MG63 (cell line): ENCODE measurements around the gene CTNNA3. TPM values are rescaled to one million over a fixed set of nuclear protein-coding genes. Genes with fewer than 3 reads are reported as not detected.

ENCODE experiments used
- DNase-seq: peaks from one replicate; pipeline ENCODE4 v3.0.0-alpha.2; 2020
- H3K27me3 ChIP-seq: fragments of 250-450 bp; sonication (Bioruptor Pico); 2 replicates; pipeline ENCODE4 v1.5.1; 2020; ENCODE audit warnings: mild to moderate bottlenecking, moderate library complexity
- H3K36me3 ChIP-seq: fragments of 250-450 bp; sonication (Bioruptor Pico); 2 replicates; pipeline ENCODE4 v1.5.1; 2020; ENCODE audit warnings: mild to moderate bottlenecking, moderate library complexity
- H3K4me3 ChIP-seq: fragments of 250-450 bp; sonication (Bioruptor Pico); 2 replicates; pipeline ENCODE4 v1.5.1; 2020; ENCODE audit warnings: mild to moderate bottlenecking, moderate library complexity
- H3K9me3 ChIP-seq: fragments of 250-450 bp; sonication (Bioruptor Pico); 2 replicates; pipeline ENCODE4 v1.5.1; 2020; ENCODE audit warnings: mild to moderate bottlenecking, moderate library complexity
- total RNA-seq: library from RNA; depleted of rRNA; stranded (reverse); fragments of >200 nt; shearing (Covaris generic); gene quantifications from 2 replicates; pipeline ENCODE4 v1.2.3, GENCODE V29; 2014; ENCODE audit warnings: low replicate concordance

CTNNA3 gene
- total RNA-seq, 1 experiment from 2014 or later: not detected

DNA sequence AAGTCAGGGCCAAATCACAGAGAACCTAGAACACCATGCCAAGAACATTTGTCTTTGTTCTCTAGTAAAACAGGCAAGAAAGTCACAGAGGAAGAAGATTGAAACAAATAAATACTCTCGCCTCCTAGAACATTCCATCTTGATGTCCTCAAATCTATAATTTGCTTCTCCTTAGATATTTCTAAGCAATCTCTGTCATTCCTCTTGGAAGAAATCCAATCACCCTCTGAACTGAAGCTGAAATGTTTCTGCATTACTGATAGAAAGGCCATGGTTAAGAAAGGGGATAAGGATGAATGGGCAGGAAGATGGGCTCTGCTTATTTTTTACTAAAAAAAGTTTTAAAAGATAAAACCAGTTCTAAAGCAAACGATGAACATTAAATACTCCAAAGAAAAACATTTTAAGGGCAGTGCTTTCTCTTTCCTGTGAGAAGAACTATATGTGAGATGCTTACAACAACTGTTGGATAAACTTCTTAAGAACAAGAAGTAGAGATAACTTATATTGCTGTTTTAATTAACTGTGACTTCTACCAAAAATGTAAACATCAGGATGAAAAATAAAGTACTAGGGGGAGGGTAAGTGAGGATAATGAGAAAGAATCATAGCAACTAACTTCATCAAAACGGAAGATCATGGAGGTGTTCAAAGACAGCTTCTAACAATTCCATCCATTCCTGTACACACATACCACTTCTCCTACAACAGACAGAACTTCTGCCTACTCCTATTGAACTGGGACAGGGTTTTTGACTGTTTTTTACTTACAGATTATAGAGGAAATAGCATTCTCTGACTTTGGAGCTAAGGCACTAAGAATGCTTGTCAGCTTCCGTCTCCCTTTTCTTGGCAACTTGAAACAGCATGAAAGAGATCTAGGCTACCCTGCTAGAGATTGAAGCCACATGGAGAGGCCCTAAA, 923.2 kb downstream of the CTNNA3 start:
- Histone ChIP-seq H3K4me3 (no peak overlapping the region), H3K9me3 (no peaks in the 10 kb centered on the region), H3K36me3 (no peaks in the 10 kb centered on the region), H3K27me3 (peaks cover 2% of the 10 kb centered on the region; the same call in 1 of the 2 replicates)
- DNase-seq: no peak

DNA sequence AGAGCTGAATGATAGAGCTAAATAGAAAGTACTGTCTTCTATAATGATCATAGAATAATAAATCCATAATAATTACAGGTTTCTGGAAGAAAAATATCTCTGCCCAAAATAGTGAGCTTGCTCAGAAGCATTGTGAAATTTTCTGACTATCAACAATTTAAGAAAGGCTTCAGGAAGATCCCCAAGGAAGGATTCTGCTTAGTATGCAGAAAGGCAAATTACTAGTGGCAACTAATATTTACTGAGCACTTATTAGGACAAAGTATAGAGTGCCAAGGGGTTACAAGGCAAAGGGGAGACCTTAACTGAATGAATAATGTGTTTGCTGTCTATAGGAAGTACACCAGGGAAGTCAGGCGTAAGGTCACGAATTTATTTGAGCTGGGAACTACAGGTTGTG, 928.3 kb downstream of the CTNNA3 start:
- Histone ChIP-seq H3K27me3 (no peaks in the 10 kb centered on the region), H3K36me3 (no peaks in the 10 kb centered on the region), H3K4me3 (no peak overlapping the region), H3K9me3 (no peaks in the 10 kb centered on the region)
- no peak for DNase-seq

DNA sequence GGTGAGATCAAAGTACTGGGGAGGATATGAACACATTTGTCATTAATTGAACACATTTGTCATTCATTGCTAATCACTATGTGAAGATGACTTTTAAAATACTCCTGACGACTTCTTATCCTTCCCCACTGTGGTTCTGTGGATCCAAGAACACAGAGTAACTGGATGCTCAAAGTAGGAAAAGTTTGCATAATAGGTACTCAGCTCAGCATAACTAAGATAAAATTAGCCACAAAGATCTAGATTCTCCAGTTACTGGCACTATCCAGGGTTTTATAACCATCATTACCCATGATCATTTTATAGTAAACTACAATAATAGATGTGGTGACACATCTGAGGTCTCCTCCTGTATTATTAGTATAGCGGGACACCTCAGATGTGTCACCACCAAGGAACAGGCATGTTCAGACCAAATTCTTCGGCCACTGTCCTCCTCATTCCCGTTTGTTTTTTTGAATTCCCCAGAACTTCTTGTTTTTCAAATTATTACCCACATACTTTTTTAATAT, 933.7 kb downstream of the CTNNA3 start:
- DNase-seq: no peak
- no peaks in the 10 kb centered on the region; the same call in 1 of the 2 replicates for H3K27me3 ChIP-seq
- no peak overlapping the region for H3K4me3 ChIP-seq
- no peaks in the 10 kb centered on the region for H3K9me3 ChIP-seq
- H3K36me3 ChIP-seq: no peaks in the 10 kb centered on the region

DNA sequence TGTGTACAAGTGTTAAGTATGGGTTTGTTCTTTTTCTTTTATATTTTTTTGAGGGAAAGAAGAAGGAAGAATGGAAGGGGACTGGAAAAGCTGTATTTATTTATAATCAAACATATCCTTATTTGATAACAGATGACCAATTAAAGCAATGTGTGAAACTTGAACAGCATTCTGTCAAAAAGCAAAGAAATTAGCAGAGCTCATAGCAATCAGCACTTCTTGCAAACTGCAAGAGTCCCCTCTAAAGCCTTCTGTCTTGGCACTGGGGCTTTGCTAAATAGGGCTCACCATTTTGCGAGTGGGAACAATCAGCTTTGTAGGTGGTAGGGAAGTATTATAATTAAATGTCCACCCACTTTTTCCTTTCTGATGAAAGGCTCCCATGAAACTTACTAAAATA, 935.1 kb downstream of the CTNNA3 start:
- Histone ChIP-seq H3K36me3 (no peaks in the 10 kb centered on the region), H3K9me3 (no peaks in the 10 kb centered on the region), H3K4me3 (no peak overlapping the region), H3K27me3 (no peaks in the 10 kb centered on the region; the same call in 1 of the 2 replicates)
- no peak for DNase-seq

DNA sequence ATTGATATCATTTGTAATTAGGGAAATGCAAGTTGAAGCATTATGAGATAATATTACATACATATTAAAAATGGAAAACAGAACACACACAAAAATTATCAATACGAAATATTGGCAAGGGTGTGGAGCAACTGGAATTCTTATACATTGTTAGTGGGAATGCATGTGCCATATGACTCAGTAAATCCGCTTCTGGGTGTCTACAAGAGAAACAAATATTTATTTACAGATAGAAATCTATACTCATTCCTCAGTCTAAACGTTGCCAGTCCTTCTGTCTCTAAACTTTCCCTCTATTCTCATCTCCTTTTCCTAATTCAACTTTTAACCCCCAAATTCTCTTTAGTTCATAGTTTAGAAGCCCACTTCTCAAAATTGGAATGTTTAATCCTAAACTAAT, 940.5 kb downstream of the CTNNA3 start:
- Histone ChIP-seq H3K27me3 (no peaks in the 10 kb centered on the region), H3K9me3 (no peaks in the 10 kb centered on the region), H3K4me3 (no peak overlapping the region), H3K36me3 (no peaks in the 10 kb centered on the region)
- DNase-seq: no peak

DNA sequence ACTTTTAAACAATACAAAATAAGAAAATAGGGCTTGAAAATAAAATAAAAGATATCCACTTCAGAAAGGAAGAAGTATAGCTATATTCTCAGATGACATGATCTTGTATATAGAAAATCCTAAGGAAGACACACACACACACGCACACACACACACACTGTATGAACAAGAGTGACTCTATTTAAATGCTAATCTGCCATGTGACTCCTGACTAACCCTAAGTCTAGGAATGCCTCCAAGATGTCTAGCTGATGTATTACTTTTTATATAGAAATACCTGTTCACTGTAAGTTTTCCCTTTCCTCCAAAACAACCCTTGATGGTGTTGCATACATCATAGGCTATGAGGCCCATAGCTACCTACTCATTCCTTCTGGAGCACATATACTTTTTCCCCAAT, 943.3 kb downstream of the CTNNA3 start:
- no peak for DNase-seq
- Histone ChIP-seq H3K36me3 (no peaks in the 10 kb centered on the region), H3K9me3 (no peaks in the 10 kb centered on the region), H3K4me3 (no peak overlapping the region), H3K27me3 (no peaks in the 10 kb centered on the region)

DNA sequence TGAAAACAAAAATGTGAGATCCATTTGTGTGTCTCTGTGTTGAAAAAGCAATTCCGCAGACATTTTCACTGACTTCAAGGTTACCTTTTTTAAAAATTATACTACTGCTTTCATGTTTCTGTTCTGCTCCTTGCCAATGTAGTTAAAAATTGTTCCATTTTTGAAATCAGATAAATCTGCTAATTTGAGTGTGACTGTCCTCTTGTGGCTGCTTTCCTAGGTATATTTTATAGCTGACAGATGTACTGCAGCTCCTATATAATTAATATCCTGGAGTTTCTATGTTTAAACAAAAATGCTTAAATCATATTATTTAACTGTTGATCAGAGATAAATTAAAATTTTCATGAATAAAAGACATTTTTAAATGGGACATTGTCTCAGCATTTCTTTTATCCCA, 947.8 kb downstream of the CTNNA3 start:
- no peaks in the 10 kb centered on the region for H3K9me3 ChIP-seq
- H3K4me3 ChIP-seq: no peak overlapping the region
- no peaks in the 10 kb centered on the region for H3K27me3 ChIP-seq
- DNase-seq: no peak
- no peaks in the 10 kb centered on the region for H3K36me3 ChIP-seq

DNA sequence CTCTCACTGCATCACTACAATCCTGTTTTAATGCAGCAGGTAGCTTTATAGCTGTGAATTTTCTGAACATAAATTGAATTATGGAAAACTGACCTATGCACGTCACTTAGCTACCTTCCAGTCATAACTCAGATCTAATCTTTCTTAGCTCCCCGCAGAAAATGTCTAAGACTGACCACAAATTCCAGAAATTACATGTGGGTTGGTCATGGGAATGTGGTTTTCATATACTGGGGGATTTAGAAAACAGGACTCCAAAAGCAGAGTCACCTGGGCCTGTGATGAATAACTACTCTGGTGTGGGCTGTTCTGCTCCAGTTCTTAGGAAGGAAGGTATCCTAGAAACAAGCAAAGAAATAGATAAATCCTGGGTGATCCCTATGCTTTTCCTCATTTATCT, 948.5 kb downstream of the CTNNA3 start:
- DNase-seq: no peak
- no peak overlapping the region for H3K4me3 ChIP-seq
- no peaks in the 10 kb centered on the region for H3K36me3 ChIP-seq
- no peaks in the 10 kb centered on the region for H3K9me3 ChIP-seq
- H3K27me3 ChIP-seq: no peaks in the 10 kb centered on the region

DNA sequence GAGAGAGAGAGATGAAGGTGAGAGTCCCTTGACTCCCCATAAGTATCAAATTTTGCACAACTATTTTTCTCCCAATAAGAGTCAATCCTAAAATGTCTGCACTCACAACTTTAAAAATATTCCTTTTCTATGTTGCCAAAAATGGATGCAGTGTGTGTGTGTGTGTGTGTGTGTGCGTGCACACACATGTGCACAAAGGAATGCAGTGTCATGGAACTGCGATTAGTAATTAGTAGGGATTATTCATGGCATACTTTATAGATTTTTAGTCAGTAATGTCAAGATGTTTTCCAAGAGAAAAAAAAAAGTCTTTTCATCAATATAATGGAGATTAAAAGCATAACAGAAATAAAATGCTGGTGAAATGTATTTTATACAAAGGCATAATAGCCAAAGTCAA, 949.3 kb downstream of the CTNNA3 start:
- no peak for DNase-seq
- Histone ChIP-seq H3K27me3 (no peaks in the 10 kb centered on the region), H3K36me3 (no peaks in the 10 kb centered on the region), H3K4me3 (no peak overlapping the region), H3K9me3 (no peaks in the 10 kb centered on the region)

DNA sequence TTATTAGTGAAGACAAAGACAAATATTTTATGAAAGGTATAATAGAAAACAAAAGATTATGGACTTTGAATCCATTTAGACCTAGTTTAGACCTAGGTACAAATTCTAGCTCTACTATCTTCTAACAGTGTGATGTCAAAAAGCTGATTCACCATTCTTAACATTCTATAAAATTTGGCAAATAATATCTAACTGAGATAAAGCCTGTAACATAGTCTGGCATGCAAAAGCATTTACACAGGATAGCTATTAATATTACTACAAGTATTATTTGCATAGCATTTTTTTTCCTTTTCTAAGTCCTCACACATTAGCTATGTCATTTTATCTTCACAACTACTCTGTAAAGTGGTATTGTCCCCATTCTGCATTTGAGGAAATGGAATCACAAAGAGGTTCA, 949.7 kb downstream of the CTNNA3 start:
- H3K4me3 ChIP-seq: no peak overlapping the region
- no peak for DNase-seq

DNA sequence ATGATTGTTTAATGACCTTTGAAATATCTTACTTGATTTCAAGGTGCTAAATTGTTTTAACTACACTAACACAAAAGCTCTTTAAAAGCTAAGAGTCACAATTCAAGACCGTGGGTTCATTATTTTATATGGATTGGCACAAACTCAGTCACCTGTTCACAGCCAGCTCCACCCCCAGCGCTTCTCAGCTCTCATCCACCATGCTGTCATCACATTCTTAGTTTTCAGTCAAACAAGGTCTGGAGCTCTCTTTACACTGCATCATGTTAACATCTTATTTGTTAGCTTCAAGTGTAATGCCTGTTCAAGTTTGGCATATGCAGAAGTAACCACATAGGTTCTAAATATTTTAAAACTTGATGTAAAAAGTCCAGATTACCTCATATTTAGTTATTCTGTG, 951.1 kb downstream of the CTNNA3 start:
- no peak for DNase-seq
- Histone ChIP-seq H3K27me3 (no peaks in the 10 kb centered on the region; the same call in 1 of the 2 replicates), H3K36me3 (no peaks in the 10 kb centered on the region), H3K4me3 (no peak overlapping the region), H3K9me3 (no peaks in the 10 kb centered on the region)

More for the DNA sequence above, 949.7 kb downstream of the CTNNA3 start:
- H3K9me3 ChIP-seq: no peaks in the 10 kb centered on the region
- H3K27me3 ChIP-seq: no peaks in the 10 kb centered on the region
- no peaks in the 10 kb centered on the region for H3K36me3 ChIP-seq

DNA sequence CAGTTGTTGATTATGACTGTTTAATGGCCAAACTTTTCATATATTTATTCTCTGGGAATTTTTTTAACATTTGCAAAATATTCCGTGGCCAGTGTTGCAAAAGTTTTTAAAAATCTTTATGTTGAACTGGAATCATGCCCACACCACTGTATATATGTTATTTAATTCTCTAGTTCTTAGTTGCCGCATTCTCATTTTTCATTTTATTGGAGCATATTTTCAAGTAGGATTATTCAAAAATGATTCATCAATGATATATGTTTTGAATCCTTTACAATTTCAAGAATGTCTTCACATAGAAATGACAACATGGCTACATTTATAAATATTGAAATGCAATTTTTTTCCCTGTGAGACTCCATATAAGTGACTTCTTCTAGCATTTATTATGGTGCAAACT, 958.8 kb downstream of the CTNNA3 start:
- H3K36me3 ChIP-seq: no peaks in the 10 kb centered on the region
- DNase-seq: no peak
- no peak overlapping the region for H3K4me3 ChIP-seq
- H3K27me3 ChIP-seq: no peaks in the 10 kb centered on the region; the same call in 1 of the 2 replicates
- H3K9me3 ChIP-seq: no peaks in the 10 kb centered on the region

DNA sequence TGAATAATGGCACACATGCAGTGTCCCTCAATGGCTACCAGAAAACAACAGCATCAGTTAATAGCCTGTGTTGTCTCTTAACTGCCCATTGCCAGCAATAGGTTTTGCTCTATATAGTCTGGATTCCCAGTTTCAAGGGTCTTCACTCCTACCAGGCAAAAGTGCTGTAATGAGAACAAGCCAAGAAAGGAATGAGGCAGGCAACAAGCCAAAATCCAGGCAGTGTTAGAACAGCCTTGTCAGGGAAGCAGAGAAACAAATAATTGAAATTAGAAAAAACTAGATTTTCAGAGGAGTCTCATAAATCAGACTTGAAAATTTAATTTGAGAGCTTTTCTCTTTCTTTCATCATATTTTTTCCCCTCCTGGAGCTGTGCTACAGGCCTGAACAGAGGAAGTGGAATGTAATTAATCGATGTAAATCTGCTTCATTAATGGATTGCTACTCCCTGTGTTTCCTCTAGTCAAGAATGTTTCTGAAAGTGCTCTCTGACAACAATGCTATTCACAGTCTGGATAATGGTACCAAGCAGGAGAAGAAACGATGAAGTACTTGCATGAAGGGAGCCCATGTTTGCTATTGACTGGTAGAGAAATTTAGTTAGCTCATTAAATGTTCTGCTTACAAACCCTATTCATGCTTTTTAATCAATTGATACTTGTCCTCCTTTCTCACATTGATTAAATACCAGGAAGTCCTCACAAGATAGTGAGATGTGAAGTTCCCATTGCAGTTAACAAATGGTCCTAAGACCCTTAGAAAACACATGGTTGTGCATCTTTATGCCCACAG, 972.2 kb downstream of the CTNNA3 start:
- no peak for DNase-seq
- H3K9me3 ChIP-seq: no peaks in the 10 kb centered on the region
- 0 out of 2 replicates have a peak, but pooled peaks cover 3% of the 10 kb centered on the region for H3K27me3 ChIP-seq
- no peaks in the 10 kb centered on the region for H3K36me3 ChIP-seq
- H3K4me3 ChIP-seq: no peak overlapping the region

DNA sequence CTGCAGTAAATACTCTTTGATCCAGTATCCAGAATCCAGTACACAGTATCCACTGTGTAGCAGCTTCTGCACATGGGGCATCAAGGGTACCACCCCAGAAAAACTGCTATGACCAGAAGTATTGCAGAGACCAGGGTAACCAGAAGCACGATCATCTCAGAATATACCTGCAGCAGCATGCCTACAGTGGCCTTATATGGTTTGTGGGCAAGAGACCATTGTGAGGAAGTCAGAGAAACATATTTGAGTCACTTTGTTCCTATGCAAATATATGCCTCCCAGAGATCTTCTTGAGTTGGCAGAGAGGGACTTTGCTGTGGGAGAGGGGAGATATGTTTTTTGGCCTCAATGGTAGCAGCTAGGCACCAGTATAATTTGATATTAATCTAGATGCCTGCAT, 976.5 kb downstream of the CTNNA3 start:
- DNase-seq: no peak
- Histone ChIP-seq H3K4me3 (no peak overlapping the region), H3K9me3 (no peaks in the 10 kb centered on the region), H3K36me3 (no peaks in the 10 kb centered on the region), H3K27me3 (no peaks in the 10 kb centered on the region)

DNA sequence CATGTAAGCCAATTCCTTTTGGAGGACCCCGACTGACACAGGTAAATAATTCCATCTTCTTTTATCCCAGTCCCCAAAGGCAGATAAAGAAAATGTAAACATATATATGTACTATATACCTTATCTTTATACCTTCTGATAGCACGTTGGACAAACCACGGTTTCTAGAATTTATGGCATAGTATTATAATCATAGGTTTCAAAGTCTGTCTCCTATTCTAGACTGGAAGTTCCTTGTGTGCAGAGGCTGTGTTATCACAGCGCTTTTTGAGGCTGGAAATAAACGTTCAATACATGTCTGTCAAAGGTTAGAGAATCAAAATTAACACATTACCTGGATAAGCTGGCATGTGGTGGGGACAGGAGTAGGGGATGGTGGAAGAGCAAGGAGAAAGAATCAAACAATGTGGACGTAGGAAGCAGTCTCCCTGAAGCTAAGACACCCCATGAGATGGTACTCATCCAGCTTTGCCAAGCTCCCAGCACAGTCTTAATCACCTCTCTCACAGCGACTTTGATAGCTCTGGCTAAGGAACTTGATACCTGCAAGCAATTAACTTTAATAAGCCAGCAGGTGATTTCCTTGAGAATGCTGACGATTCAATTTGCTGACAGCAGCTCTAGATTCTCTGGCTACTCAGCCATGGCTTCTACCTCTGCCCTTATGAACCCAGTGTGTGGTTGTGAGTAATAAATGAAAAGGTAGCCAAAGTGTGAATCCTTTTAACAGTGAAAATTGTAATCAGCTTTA, 978.6 kb downstream of the CTNNA3 start:
- DNase-seq: no peak
- no peaks in the 10 kb centered on the region for H3K27me3 ChIP-seq
- no peak overlapping the region for H3K4me3 ChIP-seq
- no peaks in the 10 kb centered on the region for H3K9me3 ChIP-seq
- H3K36me3 ChIP-seq: no peaks in the 10 kb centered on the region

DNA sequence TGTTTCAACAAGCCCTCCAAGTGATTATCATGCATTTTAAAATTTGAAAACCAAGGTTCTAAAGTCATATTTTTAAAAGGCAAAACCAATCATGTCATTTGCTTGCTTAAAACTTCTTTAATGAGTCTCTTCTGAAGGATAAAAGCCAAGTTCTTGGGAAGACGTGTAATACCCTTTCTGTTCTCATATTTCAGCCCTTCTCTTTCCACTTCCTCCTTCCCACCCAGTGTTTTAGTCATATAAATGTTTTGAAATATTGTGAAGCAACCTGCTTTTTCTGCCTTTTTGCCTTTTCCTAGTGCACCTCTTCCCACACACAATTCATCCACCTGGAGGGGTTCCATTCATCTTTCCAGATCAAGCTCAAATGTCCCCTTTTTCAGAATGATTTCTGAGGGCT, 981.3 kb downstream of the CTNNA3 start:
- Histone ChIP-seq H3K9me3 (no peaks in the 10 kb centered on the region), H3K36me3 (no peaks in the 10 kb centered on the region), H3K27me3 (no peaks in the 10 kb centered on the region), H3K4me3 (no peak overlapping the region)
- no peak for DNase-seq

DNA sequence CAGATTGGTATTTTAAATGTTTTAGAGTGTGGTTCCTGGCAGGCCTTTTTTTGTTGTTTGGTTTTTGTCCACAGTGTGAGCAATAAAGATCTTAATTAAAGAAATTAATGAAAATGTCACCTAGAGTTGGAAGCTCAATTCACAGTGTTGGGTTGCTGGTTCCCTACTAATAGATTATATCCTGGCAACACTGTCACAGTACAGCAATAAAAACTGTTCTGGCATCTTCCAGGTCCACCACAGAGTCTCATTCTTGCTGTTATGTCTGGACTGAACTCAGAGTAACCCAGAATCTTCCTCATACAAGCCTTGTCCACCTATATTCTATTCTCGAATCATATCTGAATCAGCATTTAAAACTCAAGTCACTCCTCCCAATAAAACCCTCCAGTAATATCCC, 982.6 kb downstream of the CTNNA3 start:
- DNase-seq: no peak
- H3K27me3 ChIP-seq: no peaks in the 10 kb centered on the region
- no peaks in the 10 kb centered on the region for H3K9me3 ChIP-seq
- H3K36me3 ChIP-seq: no peaks in the 10 kb centered on the region
- no peak overlapping the region for H3K4me3 ChIP-seq
